ENCODE data around the gene RAET1G.
"Not testable (repeated sequence)": the region's sequence is repeated elsewhere in the genome, so short reads cannot be mapped to it uniquely, and the experiment has no call there.

RAET1G gene

DNA sequence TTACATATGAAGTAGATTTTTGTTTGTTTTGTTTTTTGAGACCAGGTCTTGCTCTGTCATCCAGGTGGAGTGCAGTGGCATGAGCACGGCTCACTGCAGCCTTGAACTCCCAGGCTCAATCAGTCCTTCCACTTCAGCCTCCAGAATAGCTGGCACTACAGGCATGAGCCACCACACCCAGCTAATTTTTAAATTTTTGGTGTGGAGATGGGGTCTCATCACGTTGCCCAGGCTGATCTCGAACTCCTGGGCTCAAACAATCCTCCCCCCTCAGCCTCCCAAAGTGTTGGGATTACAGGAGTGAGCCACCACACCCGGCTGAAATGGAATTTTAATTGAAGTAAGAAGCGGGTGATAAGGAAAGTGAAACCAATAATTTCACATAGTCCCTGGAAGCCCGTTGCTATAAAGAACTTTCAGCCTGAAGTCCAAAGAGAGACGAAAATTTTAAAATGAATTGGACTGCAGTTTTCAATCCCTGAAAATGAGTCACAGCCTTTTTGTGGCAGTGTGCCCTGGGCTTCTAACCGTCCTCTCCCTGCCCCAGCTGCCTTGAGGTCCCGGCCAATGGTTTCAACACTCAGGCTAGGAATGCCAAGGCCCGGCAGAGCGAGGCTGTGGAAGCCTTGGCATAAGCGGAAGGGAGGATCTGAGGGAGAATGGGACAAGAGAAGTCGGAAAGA lies 25.8 kb downstream of the RAET1G start:
- DNase-seq (ENCODE audit: low read depth, low spot score), result peak; percentile 27

DNA sequence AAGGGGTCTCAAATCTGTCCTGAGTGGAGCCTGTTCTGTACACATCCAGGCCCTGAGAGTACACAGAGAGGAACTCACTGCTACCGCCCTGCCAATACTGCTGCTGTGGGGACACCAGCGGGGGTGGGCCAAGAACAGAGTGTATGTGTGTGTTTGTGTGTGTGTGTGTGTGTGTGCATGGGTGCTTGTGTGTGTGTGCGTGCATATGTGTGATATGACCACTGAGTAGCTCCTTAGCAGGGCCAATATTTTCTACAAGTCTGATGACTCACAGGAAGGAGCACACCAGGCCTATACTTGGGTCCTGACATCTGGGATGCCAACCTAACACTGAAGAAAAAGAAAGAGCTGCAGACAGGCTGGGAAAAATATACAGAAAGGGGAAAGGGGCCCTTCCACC lies 26.4 kb downstream of the RAET1G start:
- no peak for DNase-seq (ENCODE audit: low read depth, low spot score)

DNA sequence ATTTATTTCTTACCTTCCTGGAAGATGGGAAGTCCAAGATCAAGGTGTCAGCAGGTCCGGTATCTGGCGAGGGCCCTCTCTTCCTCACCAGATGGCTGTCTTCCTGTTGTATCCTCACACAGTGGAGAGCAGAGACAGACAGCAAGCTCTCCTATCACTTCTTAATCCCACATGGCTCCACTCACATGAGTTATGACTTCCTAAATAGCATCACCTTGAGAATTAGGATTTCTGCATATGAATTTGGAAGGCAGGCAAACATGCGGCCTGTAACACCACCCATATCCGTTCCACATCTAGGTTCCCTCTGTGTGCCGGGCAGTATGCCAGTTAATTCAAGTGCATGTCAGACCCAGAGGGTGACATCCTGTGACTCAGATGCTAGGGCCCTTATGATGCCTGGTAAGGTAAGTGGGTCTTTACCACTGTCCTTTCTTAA lies 27.1 kb downstream of the RAET1G start:
- no peak for DNase-seq (ENCODE audit: low read depth, low spot score)

GRCh38 chr6:149895048-149895590 lies 27.8 kb downstream of the RAET1G start:
- DNase-seq (ENCODE audit: low read depth, low spot score), result no peak

DNA sequence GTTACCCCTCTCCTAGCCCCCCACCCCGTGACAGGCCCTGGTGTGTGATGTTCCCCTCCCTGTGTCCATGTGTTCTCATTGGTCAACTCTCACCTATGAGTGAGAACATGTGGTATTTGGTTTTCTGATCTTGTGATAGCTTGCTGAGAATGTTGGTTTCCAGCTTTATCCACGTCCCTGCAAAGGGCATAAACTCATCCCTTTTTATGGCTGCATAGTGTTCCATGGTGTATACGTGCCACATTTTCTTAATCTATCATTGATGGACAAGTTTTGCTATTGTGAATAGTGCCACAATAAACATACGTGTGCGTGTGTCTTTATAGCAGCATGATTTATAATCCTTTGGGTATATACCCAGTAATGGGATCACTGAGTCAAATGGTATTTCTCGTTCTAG lies 31.1 kb downstream of the RAET1G start:
- not testable (repeated sequence) for DNase-seq (ENCODE audit: low read depth, low spot score)

- DNase-seq (ENCODE audit: low read depth, low spot score), result no peak
Observed at GRCh38 chr6:149891259-149891658, 31.7 kb downstream of the RAET1G start.

GRCh38 chr6:149890629-149891045 lies 32.3 kb downstream of the RAET1G start:
- no peak for DNase-seq (ENCODE audit: low read depth, low spot score)

GRCh38 chr6:149889326-149889725 lies 33.6 kb downstream of the RAET1G start:
- DNase-seq (ENCODE audit: low read depth, low spot score), result no peak

DNA sequence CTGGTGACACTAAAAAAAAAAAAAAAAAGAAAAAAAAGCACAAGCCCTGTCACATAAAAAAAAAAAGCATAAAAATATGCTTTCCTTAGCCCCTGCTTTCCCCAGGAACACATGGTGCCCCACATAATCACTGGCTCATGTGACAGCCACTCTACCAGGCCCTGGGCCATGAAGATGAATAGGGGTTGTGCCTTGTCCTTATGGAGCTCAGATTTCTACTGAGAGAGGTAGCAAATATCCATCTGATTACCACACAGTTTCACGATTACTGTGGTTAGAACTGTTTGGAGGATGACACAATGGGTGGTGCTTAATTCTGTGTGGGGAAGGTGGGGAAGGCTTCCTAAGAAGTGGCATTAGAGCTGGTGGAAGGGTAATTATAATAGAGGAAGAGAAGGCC lies 34.3 kb downstream of the RAET1G start:
- no peak for DNase-seq (ENCODE audit: low read depth, low spot score)

- no peak for DNase-seq (ENCODE audit: low read depth, low spot score)
Observed at GRCh38 chr6:149888093-149888492, 34.8 kb downstream of the RAET1G start.

DNA sequence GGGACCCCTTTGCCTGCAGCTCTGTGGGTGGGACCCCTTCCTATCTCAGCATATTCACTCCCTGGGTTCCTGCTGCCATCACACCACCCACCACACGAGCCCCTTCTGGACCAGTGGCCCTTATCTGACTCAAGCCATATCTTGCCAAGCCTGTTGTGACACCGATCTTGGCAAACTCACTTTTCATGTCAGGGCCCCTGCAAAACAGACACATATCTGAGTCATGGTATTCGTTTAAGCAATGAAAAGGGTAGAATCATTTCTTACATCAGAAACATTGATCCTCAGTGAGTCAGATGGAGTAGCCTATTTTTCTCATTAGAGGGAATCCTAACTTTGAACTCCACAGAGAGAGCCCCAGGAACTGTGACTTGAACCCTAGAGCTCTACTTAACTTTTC lies 35.6 kb downstream of the RAET1G start:
- DNase-seq (ENCODE audit: low read depth, low spot score), result no peak

GRCh38 chr6:149885888-149886287 lies 37.0 kb downstream of the RAET1G start:
- no peak for DNase-seq (ENCODE audit: low read depth, low spot score)

- DNase-seq (ENCODE audit: low read depth, low spot score), result no peak
Observed at GRCh38 chr6:149884617-149885016, 38.3 kb downstream of the RAET1G start.

DNA sequence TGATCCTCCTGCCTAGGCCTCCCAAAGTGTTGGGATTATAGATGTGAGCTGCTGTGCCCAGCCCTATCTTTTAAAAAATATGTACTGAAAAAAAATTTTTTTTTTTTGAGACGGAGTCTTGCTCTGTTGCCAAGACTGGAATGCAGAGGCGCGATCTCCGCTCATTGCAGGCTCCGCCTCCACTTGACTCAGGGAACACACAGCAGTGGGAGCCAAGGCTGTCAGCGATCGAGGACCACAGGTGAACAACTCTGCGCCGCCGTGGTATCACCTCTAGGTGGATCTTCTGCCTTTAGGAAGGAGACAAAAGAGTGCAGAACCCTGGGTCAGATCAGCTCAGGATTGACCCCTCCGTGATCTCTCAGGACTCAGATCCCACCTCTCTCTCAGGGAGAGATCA lies 38.7 kb downstream of the RAET1G start:
- DNase-seq (ENCODE audit: low read depth, low spot score), result no peak

- DNase-seq (ENCODE audit: low read depth, low spot score), result no peak
Observed at GRCh38 chr6:149881860-149882259, 41.1 kb downstream of the RAET1G start.

- no peak for DNase-seq (ENCODE audit: low read depth, low spot score)
Observed at GRCh38 chr6:149881066-149881766, 41.7 kb downstream of the RAET1G start.

DNA sequence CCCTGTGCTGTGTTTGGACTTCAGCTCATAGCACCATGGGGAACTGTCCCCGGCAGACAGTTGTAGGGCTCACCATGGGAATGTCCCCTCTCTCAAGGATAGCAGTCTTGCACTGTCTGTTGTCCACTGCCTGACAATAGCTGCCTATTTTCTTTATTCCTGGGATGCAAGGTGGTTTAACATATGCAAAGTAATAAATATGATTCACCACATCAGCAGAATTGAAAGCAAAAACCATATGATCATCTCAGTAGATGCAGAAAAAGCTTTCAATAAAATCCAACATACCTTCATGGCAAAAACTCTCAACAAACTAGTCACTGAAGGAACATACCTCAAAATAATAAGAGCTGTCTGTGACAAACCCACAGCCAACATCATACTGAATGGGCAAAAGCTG lies 45.3 kb downstream of the RAET1G start:
- no peak for DNase-seq (ENCODE audit: low read depth, low spot score)

DNA sequence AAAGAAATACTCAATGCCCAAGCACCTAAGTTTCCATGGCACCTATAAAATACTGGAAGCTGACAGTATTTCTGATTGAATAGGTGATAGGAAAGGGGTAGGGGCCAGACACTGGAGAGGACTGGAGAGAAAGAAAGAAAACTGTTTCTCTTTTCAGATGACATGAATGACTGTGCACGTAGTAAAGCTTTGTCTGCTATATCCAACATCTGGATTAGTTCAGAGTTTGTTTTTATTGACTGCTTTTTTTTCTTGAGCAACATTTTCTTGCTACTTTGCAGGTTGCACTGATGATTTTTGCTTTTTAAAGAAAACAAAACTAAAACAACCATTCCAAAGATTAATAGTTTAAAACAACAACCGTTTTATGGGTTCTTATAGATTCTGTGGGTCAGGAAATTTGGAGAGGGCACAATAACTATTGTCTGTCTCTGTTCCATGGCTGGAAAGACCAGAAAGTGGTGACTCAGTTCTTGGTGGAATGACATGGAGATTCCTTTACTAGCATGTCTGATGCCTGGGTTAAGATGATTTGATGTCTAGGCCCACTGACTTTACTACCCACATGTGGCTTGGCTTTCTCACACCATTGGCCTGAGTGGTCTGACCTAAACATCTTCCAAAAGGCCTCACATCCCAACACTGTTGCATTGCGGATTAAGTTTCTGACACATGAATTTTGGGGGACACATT lies 46.5 kb downstream of the RAET1G start:
- DNase-seq (ENCODE audit: low read depth, low spot score), result no peak

DNA sequence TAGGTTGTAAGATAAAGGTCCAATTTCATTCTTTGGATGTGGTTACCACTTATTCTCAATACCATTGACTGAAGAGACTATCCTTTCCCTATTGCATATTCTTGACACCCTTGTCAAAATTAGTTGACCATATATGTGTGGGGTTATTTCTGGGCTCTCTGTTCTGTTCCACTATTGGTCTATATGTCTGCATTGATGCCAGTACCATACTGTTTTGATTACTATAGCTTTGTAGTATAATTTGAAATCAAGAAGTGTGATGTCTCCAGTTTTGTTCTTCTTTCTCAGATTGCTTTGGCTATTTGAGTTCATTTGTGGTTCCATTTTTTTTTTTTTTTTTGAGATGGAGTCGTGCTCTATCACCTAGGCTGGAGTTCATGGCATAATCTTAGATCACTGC lies 50.7 kb downstream of the RAET1G start:
- no peak for DNase-seq (ENCODE audit: low read depth, low spot score)

DNA sequence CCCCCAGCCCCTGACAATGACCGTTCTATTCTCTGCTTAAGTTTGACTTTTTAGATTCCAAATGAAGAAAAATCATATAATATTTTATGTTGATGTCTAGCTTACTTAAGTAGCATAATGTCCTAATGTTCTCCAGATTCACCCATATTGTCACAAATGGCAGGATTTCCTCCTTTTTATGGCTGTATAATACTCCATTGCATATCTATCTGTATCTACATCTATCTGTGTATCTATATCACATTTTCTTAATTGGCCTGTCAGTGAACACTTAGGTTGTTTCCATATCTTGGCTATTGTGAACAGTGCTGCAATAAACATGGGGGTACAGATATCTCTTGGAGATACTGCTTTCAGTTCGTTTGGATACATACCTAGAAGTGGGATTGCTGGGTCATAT lies 51.7 kb downstream of the RAET1G start:
- no peak for DNase-seq (ENCODE audit: low read depth, low spot score)

- no peak for DNase-seq (ENCODE audit: low read depth, low spot score)
Observed at GRCh38 chr6:149869275-149869892, 53.5 kb downstream of the RAET1G start.

Measured in brain pericyte (primary cell).